ACC112 (cell line): ENCODE results near the gene ZEB2.

Source experiments
- H2AFZ ChIP-seq: fragments of 200-600 bp; sonication (generic); one replicate; pipeline ENCODE4 v1.6.0; 2017; ENCODE audit warnings: antibody characterized with exemption, low read length; ENCODE audit not compliant: unreplicated experiment
- H3K27ac ChIP-seq: fragments of 200-600 bp; sonication (generic); 2 replicates; pipeline ENCODE4 v1.5.1; 2014; ENCODE audit warnings: low read depth, mild to moderate bottlenecking, antibody characterized with exemption, low read length, moderate library complexity
- H3K27me3 ChIP-seq: fragments of 200-600 bp; sonication (generic); 2 replicates; pipeline ENCODE4 v1.6.1; 2014; ENCODE audit warnings: mild to moderate bottlenecking, antibody characterized with exemption, low read length, moderate library complexity, mixed read lengths; ENCODE audit not compliant: insufficient read depth
- H3K36me3 ChIP-seq: fragments of 200-600 bp; sonication (generic); 2 replicates; pipeline ENCODE4 v1.6.1; 2016; ENCODE audit warnings: mild to moderate bottlenecking, antibody characterized with exemption, low read length, moderate library complexity, mixed read lengths; ENCODE audit not compliant: insufficient read depth
- H3K4me1 ChIP-seq: fragments of 200-600 bp; sonication (generic); one replicate; pipeline ENCODE4 v1.6.1; 2016; ENCODE audit warnings: low read length, mixed read lengths; ENCODE audit not compliant: insufficient read depth, unreplicated experiment, control insufficient read depth
- H3K4me3 ChIP-seq: fragments of 200-600 bp; sonication (generic); 2 replicates; pipeline ENCODE4 v1.5.1; 2014; ENCODE audit warnings: mild to moderate bottlenecking, low read depth, low read length
- H3K79me2 ChIP-seq: fragments of 200-600 bp; sonication (generic); one replicate; pipeline ENCODE4 v1.6.0; 2016; ENCODE audit warnings: low read length; ENCODE audit not compliant: control insufficient read depth, unreplicated experiment, insufficient read depth

Gene ZEB2

DNA sequence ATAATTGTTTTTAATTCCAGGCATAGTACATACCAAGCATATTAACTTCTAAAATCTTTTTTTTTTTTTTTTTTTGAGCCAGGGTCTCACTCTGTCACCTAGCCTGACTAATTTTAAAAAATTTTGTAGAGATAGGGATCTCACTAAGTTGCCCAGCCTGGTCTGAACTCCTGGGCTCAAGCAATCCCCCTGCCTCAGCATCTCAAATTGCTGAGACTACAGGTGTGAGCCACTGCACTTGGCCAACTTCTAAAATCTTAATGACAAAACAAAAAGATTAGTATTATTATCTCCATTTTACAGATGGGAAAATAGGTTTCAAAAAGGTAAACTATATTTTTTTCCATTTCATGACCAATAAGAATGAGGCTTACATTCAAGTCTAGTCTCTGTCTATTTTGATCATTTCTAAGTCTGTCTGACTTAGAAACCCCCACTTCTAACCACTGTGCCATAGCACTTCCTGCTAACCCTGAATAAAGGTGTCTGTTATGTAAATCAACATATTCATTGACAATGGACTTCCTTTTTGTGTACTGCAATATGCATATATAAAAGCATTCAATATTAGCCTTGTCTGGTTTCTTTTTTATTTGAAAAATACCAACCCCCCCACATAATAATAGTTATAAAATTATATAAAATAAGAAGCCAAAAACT lies 28.7 kb upstream of the ZEB2 start:
- no peak overlapping the region for H3K27ac ChIP-seq
- H2AFZ ChIP-seq: no peak overlapping the region
- H3K36me3 ChIP-seq: no peaks in the 10 kb centered on the region
- H3K79me2 ChIP-seq: no peaks in the 10 kb centered on the region
- H3K4me1 ChIP-seq: peaks cover 19% of the 10 kb centered on the region
- no peaks in the 10 kb centered on the region for H3K27me3 ChIP-seq
- no peak overlapping the region for H3K4me3 ChIP-seq

DNA sequence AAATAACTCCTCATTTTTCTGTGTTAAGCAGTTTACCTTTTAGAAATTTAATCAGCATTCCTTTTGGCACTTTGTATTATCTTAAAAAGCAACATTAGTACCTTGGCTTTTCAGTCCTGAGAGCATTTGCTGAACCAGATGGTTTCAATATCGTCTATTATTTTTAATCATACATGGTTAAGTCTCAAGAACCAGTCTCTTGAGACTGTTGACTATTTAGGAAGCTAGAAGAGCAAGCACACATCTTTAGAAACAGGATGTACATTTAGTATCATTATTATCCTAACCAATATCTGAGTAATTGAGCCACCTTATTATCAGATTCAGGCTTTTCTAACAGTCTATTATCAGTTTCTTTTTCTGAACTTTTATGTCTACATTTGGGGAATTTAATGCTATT lies 28.2 kb upstream of the ZEB2 start:
- Histone ChIP-seq H3K27ac (no peak overlapping the region), H3K4me1 (peaks cover 16% of the 10 kb centered on the region), H3K27me3 (no peaks in the 10 kb centered on the region), H2AFZ (peak overlapping the region; percentile 54), H3K4me3 (no peak overlapping the region), H3K79me2 (no peaks in the 10 kb centered on the region), H3K36me3 (no peaks in the 10 kb centered on the region)

GRCh38 chr2:144547494-144547893 lies 27.6 kb upstream of the ZEB2 start:
- Histone ChIP-seq H3K4me3 (no peak overlapping the region), H3K27me3 (no peaks in the 10 kb centered on the region), H3K4me1 (peaks cover 11% of the 10 kb centered on the region), H3K27ac (no peak overlapping the region), H2AFZ (no peak overlapping the region), H3K36me3 (no peaks in the 10 kb centered on the region), H3K79me2 (no peaks in the 10 kb centered on the region)

GRCh38 chr2:144546933-144547332 lies 27.0 kb upstream of the ZEB2 start:
- peaks cover 9% of the 10 kb centered on the region for H3K4me1 ChIP-seq
- H3K79me2 ChIP-seq: no peaks in the 10 kb centered on the region
- H2AFZ ChIP-seq: no peak overlapping the region
- H3K27me3 ChIP-seq: no peaks in the 10 kb centered on the region
- H3K36me3 ChIP-seq: no peaks in the 10 kb centered on the region
- no peak overlapping the region for H3K27ac ChIP-seq
- H3K4me3 ChIP-seq: no peak overlapping the region

- H3K36me3 ChIP-seq: no peaks in the 10 kb centered on the region
- H3K27ac ChIP-seq: no peak overlapping the region
- no peaks in the 10 kb centered on the region for H3K79me2 ChIP-seq
- no peaks in the 10 kb centered on the region for H3K27me3 ChIP-seq
- no peak overlapping the region for H3K4me3 ChIP-seq
- no peak overlapping the region for H2AFZ ChIP-seq
- peaks cover 9% of the 10 kb centered on the region for H3K4me1 ChIP-seq
These were observed 25.9 kb upstream of the ZEB2 start for GRCh38 chr2:144545787-144546186.

GRCh38 chr2:144544053-144544452 lies 24.1 kb upstream of the ZEB2 start:
- Histone ChIP-seq H3K4me3 (no peak overlapping the region), H3K36me3 (no peaks in the 10 kb centered on the region), H3K4me1 (peaks cover 9% of the 10 kb centered on the region), H3K79me2 (no peaks in the 10 kb centered on the region), H3K27ac (no peak overlapping the region), H2AFZ (no peak overlapping the region), H3K27me3 (no peaks in the 10 kb centered on the region)

DNA sequence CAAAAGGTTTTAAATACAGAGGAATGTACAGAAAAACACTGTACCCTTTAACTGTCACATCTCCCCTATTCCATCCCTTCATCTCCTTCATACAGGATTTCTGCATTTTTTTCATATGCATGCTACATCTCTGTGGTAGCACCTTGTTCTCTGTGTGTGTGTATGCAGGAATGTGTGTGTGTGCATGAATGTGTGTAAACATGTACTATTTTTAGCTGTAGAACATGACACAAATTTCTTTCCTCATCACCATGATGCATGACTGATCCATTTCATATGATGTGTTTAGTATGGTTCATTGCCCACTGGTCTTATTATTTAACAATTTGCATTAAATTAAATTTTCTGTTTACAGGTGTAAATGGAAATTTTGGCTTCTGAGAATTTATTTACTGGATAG lies 21.5 kb upstream of the ZEB2 start:
- Histone ChIP-seq H3K36me3 (no peaks in the 10 kb centered on the region), H3K27ac (no peak overlapping the region), H3K4me3 (no peak overlapping the region), H2AFZ (no peak overlapping the region), H3K27me3 (no peaks in the 10 kb centered on the region), H3K4me1 (no peaks in the 10 kb centered on the region), H3K79me2 (no peaks in the 10 kb centered on the region)

- no peak overlapping the region for H3K27ac ChIP-seq
- H3K4me3 ChIP-seq: no peak overlapping the region
- H2AFZ ChIP-seq: no peak overlapping the region
- H3K4me1 ChIP-seq: no peaks in the 10 kb centered on the region
- no peaks in the 10 kb centered on the region for H3K36me3 ChIP-seq
- no peaks in the 10 kb centered on the region for H3K27me3 ChIP-seq
- no peaks in the 10 kb centered on the region for H3K79me2 ChIP-seq
These were observed 19.4 kb upstream of the ZEB2 start for GRCh38 chr2:144539289-144539782.

GRCh38 chr2:144535300-144535699 lies 15.4 kb upstream of the ZEB2 start:
- no peak overlapping the region for H3K27ac ChIP-seq
- no peak overlapping the region for H3K4me3 ChIP-seq
- no peak overlapping the region for H2AFZ ChIP-seq
- no peaks in the 10 kb centered on the region for H3K36me3 ChIP-seq
- no peaks in the 10 kb centered on the region for H3K79me2 ChIP-seq
- no peaks in the 10 kb centered on the region; the same call in 1 of the 2 replicates for H3K27me3 ChIP-seq
- H3K4me1 ChIP-seq: no peaks in the 10 kb centered on the region

GRCh38 chr2:144533221-144533620 lies 13.3 kb upstream of the ZEB2 start:
- no peak overlapping the region for H2AFZ ChIP-seq
- no peaks in the 10 kb centered on the region for H3K36me3 ChIP-seq
- H3K27me3 ChIP-seq: no peaks in the 10 kb centered on the region; the same call in 1 of the 2 replicates

DNA sequence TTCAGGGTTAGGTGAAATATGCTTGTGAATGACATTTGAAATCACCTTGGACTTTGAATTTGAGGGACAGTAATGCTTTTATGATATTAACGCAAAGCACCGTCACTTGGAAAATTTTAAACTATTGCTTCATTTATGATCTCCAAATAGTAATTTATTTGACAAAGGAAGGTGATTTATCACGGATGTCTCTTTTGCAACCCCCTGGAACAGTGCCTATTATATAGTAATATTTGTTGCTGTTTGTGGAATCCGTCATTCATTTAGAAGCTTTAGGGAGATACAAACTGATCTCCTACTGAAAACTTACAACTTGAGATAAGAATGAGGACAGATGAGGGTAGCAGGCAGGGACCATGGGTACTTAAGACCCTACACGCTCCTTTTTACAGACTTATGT lies 10.7 kb upstream of the ZEB2 start:
- Histone ChIP-seq H3K27me3 (no peaks in the 10 kb centered on the region; the same call in 1 of the 2 replicates), H3K27ac (no peak overlapping the region), H2AFZ (no peak overlapping the region)

More at GRCh38 chr2:144533221-144533620, 13.3 kb upstream of the ZEB2 start:
- no peak overlapping the region for H3K4me3 ChIP-seq
- no peaks in the 10 kb centered on the region for H3K79me2 ChIP-seq
- no peaks in the 10 kb centered on the region for H3K4me1 ChIP-seq
- H3K27ac ChIP-seq: no peak overlapping the region

More for the DNA sequence above, 10.7 kb upstream of the ZEB2 start:
- Histone ChIP-seq H3K4me3 (no peak overlapping the region), H3K4me1 (no peaks in the 10 kb centered on the region), H3K79me2 (no peaks in the 10 kb centered on the region), H3K36me3 (no peaks in the 10 kb centered on the region)
